Anterior cingulate cortex (tissue), 58 donors: Measurements from ENCODE around the gene LAIR1.
"Not testable (repeated sequence)": the region's sequence is repeated elsewhere in the genome, so short reads cannot be mapped to it uniquely, and the experiment has no call there.

Source experiments
- DNase-seq, 58 donors: peaks; one replicate each; lab custom pipeline; 2025; lab: John Stamatoyannopoulos, UW

LAIR1 gene

GRCh38 chr19:54351474-54351873 is 13.3 kb downstream of the LAIR1 start:
- no peak for DNase-seq

DNA sequence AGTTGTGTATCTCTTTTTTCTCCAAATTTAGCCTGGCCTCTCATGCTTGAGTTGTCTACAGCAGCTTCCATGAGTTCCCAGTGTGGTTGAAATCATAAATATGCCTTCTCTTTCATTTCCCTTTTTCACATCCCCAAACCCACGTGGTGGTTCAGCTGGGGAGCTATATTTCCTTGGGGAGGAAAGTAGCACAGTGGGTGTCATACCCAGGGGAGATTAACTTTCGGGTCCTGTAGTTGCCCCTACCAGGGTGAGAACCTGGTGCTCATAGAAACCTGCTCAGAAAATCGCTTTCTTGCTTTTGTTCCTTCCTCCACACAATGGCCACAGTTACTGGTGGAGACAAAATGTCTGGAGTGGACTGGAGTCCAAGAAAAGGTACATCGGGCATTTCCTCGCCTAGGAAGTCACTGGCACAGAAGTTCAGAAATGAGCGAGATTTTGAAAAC is 18.8 kb downstream of the LAIR1 start:
- peak in 8 of 58 donors; percentile 3 to 27 (median 13) for DNase-seq

DNA sequence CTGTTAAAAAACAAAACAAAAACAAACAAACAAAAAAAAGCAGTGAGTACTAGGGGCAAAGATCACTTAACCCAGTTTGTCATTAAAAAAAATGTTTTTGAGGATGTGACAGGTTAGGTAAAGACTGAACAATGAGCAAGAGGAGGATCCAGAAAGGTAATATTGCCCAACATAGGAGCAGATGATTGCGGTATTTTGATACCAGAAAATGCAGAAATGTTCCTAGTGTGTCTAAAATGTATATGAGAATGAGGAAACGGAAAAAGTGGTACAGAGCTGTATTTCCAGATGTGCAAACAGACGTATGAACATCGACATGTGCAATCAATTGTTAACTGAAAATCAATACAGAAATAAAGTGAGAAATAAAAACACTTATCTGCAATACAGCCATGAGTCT is 20.9 kb downstream of the LAIR1 start:
- no peak for DNase-seq

- DNase-seq: no peak
Measured at GRCh38 chr19:54341295-54341694, 23.4 kb downstream of the LAIR1 start.

GRCh38 chr19:54339646-54340358 is 24.9 kb downstream of the LAIR1 start:
- DNase-seq: peak in 5 of 58 donors; percentile 5 to 18 (median 9)

- no peak for DNase-seq
Measured at GRCh38 chr19:54338521-54338920, 26.2 kb downstream of the LAIR1 start.

- no peak for DNase-seq
Measured at GRCh38 chr19:54337858-54338230, 26.9 kb downstream of the LAIR1 start.

GRCh38 chr19:54336893-54337857 is 27.6 kb downstream of the LAIR1 start:
- DNase-seq: no peak

DNA sequence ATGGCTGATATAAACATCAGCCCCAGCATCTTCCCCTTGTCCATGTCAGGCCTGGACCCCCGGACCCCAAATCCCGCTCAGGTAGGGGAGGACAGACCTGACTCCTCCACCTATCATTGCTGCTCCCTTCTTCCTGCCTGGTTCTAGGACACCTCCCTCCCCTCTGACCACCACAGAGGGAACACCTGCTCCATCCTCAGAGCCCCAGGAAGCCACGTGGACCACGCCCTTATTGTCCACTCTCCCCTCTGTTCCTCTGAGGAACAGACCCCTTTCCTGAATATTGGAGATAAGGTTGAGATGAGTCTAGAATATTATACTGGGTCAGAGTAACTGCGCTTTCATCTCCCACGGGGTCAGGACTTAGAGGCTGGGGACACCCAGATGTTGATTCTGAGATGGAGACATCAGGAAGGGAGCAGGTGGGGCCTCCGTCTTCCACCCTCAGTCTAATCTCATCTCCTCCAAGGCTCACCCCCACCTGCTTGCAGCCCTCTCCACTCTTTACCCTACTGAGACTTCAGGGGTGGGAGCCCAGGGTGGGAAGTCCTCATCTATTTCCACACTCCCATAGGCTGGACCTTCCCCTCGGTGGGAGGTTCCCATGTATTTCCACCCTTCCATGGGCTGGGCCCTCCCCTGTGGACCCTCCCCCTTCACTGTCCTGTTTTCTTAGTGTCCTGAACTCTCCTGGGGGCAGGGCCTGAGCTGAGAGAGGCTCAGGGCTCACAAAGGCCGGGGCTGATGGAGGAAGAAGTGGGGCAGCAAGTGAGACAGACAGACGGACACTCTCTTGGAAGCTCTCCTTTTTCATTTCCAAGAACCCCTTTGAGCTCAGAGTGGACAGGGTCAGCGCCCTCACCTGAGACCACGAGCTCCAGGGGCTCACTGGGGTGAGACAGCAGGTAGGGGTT is 28.5 kb downstream of the LAIR1 start:
- no peak for DNase-seq

- DNase-seq: no peak
Measured at GRCh38 chr19:54335164-54335563, 29.6 kb downstream of the LAIR1 start.

- no peak for DNase-seq
Measured at GRCh38 chr19:54333586-54334298, 31.0 kb downstream of the LAIR1 start.

- DNase-seq: no peak
Measured at GRCh38 chr19:54332149-54332548, 32.6 kb downstream of the LAIR1 start.

DNA sequence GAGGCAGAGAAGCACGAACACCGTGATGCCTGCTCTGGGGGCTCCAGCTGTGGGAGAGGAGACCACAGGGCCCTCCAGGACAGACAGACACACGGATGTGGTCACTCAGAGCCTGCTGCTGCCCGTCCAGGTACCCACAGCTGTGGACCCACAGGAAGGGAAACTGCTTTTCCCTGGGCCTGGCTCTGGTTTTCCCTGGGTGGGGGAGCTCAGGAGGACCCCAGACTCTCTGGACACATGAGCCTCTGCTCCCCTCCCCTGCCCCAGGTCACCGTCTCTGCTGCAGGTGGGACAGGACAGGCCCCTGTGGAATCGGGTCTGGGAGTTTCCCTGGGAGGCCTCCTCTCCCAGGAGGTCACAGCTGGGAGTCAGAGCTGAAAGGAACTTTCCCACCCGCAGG is 33.1 kb downstream of the LAIR1 start:
- DNase-seq: no peak

GRCh38 chr19:54329476-54330165 is 35.1 kb downstream of the LAIR1 start:
- no peak for DNase-seq

DNA sequence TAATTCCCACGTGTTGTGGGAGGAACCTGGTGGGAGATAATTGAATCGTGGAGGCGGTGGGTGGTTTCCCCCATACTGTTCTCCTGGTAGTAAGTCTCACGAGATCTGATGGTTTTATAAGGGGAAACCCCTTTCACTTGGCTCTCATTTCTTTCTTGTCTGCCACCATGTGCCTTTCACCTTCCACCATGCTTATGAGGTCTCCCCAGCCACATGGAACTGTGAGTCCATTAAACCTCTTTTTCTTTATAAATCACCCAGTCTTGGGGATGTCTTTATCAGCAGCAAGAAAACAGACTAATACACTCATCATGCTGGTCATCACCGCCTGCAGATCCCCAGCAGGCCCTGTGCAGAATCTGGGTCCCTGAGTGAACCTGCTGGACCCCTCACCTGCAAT is 36.0 kb downstream of the LAIR1 start:
- not testable (repeated sequence) for DNase-seq

- DNase-seq: no peak
Measured at GRCh38 chr19:54325631-54326030, 39.1 kb downstream of the LAIR1 start.

DNA sequence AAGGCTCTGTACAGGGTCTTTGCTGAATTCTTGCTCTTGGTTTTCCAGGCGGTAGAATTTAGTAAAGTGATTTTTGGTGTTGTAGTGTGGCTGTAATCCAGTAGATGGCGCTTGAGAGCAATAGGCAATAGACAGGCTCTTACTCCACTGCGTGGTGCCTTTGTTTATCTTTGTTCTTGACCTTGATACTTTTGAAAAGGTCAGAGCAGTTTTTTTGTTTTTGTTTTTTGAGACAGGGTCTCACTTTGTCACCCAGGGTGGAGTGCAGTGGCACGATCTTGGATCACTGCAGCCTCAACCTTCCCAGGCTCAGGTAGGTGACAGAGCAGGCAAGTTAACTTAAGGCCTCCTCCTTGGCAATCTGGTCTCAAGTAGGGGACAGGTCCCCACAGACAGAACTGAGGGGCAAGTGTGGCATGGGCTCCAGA is 39.5 kb downstream of the LAIR1 start:
- peak in 7 of 58 donors; percentile 1 to 33 (median 10) for DNase-seq

GRCh38 chr19:54324071-54324470 is 40.7 kb downstream of the LAIR1 start:
- DNase-seq: no peak

DNA sequence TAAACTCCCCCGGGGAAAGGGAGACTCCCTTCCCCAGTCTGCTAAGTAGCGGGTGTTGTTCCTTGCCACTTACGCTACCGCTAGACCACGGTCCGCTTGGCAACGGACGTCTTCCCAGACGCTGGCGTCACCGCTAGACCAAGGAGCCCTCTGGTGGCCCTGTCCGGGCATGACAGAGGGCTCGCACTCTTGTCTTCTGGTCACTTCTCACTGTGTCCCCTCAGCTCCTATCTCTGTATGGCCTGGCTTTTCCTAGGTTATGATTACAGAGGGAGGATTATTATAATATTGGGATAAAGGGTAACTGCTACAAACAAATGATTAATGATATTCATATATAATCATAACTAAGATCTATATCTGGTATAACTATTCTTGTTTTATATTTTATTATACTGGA is 41.8 kb downstream of the LAIR1 start:
- DNase-seq: not testable (repeated sequence)
